IMR-90 (cell line): ENCODE results near the gene CDC20B. TPM values are rescaled to one million over a fixed set of nuclear protein-coding genes. Genes with fewer than 3 reads are reported as not detected.

Experiments used
- ATAC-seq: fragments of 200-7000 bp; cut with Tn5 transposase; 2 replicates; pipeline ENCODE4 v1.9.1; 2020; ENCODE audit warnings: low read depth, mild to moderate bottlenecking, moderate library complexity
- BruUV-seq: library from RNA; stranded (reverse); fragments of 400-500 nt; replicated peaks from 2 replicates; lab custom pipeline; 2021; lab: Mats Ljungman, UMichigan
- CTCF ChIA-PET: fragments of 300-600 bp; formaldehyde crosslinking; extraction: SDS; loops from one replicate; lab custom pipeline; 2021; ENCODE audit warnings: antibody characterized with exemption; lab: Yijun Ruan, JAX
- POLR2A ChIA-PET: fragments of 300-600 bp; sonication (Branson Sonifier 250); formaldehyde crosslinking; loops from one replicate; lab custom pipeline; 2022; ENCODE audit warnings: antibody characterized with exemption; ENCODE audit not compliant: unreplicated experiment; lab: Charles Lee
- DNase-seq: peaks from one replicate; pipeline ENCODE4 v3.0.0; 2013
- H2AFZ ChIP-seq: replicated peaks from 2 replicates; pipeline ENCODE3; 2013; ENCODE audit warnings: low read length, mild to moderate bottlenecking; ENCODE audit not compliant: poor library complexity
- H2AK5ac ChIP-seq: 2 replicates; pipeline ENCODE4 v1.6.1; 2013; ENCODE audit warnings: low read depth, low read length, inconsistent platforms
- H2AK9ac ChIP-seq: replicated peaks from 2 replicates; pipeline ENCODE3; 2013; ENCODE audit warnings: mild to moderate bottlenecking, low read depth, low read length, moderate library complexity; ENCODE audit not compliant: poor library complexity
- H2BK120ac ChIP-seq: 2 replicates; pipeline ENCODE4 v1.6.1; 2013; ENCODE audit warnings: low read depth, low read length, inconsistent platforms
- H2BK15ac ChIP-seq: 3 replicates; pipeline ENCODE4 v1.6.1; 2013; ENCODE audit warnings: low read depth, low read length, inconsistent platforms
- H2BK20ac ChIP-seq: 2 replicates; pipeline ENCODE4 v1.6.1; 2013; ENCODE audit warnings: low read depth, mild to moderate bottlenecking, inconsistent platforms, low read length, moderate library complexity
- H2BK5ac ChIP-seq: 2 replicates; pipeline ENCODE4 v1.6.1; 2013; ENCODE audit warnings: mild to moderate bottlenecking, low read depth, low read length, inconsistent platforms; ENCODE audit not compliant: poor library complexity, severe bottlenecking
- H3K14ac ChIP-seq: replicated peaks from 2 replicates; pipeline ENCODE4 v1.6.1; 2013; ENCODE audit warnings: low read depth, low read length, inconsistent platforms
- H3K18ac ChIP-seq: 2 replicates; pipeline ENCODE4 v1.6.1; 2013; ENCODE audit warnings: low read depth, low read length, control low read depth
- H3K23ac ChIP-seq: 2 replicates; pipeline ENCODE4 v1.6.1; 2013; ENCODE audit warnings: low read depth, low read length, inconsistent platforms
- H3K27ac ChIP-seq: 2 replicates; pipeline ENCODE4 v1.5.1; 2013; ENCODE audit warnings: mild to moderate bottlenecking, control low read depth, low read length; ENCODE audit not compliant: insufficient read depth
- H3K27me3 ChIP-seq: 2 replicates; pipeline ENCODE4 v1.6.1; 2013; ENCODE audit warnings: low read length; ENCODE audit not compliant: control insufficient read depth, insufficient read depth
- H3K36me3 ChIP-seq: 2 replicates; pipeline ENCODE4 v1.6.1; 2013; ENCODE audit warnings: low read length, mixed read lengths; ENCODE audit not compliant: control insufficient read depth, insufficient read depth
- H3K4ac ChIP-seq: 2 replicates; pipeline ENCODE4 v1.6.1; 2013; ENCODE audit warnings: low read depth, low read length, inconsistent platforms
- H3K4me1 ChIP-seq: 2 replicates; pipeline ENCODE4 v1.6.1; 2013; ENCODE audit warnings: low read length, mixed read lengths; ENCODE audit not compliant: control insufficient read depth, insufficient read depth
- H3K4me2 ChIP-seq: 2 replicates; pipeline ENCODE4 v1.6.1; 2013; ENCODE audit warnings: low read depth, mild to moderate bottlenecking, control low read depth, low read length, moderate library complexity
- H3K4me3 ChIP-seq: 2 replicates; pipeline ENCODE4 v1.5.1; 2013; ENCODE audit warnings: low read depth, mild to moderate bottlenecking, control low read depth, low read length, moderate library complexity; ENCODE audit not compliant: insufficient read depth
- H3K56ac ChIP-seq: 2 replicates; pipeline ENCODE4 v1.6.1; 2013; ENCODE audit warnings: low read length, inconsistent platforms; ENCODE audit not compliant: insufficient read depth; ENCODE audit errors: extremely low read depth
- H3K79me1 ChIP-seq, 2 experiments: 2 replicates each; pipeline ENCODE4 v1.6.1; 2013; ENCODE audit warnings: low read length in 2 of 2, inconsistent platforms in 1 of 2, low read depth in 1 of 2
- H3K9ac ChIP-seq: 2 replicates; pipeline ENCODE4 v1.6.1; 2013; ENCODE audit warnings: low read depth, low read length, control low read depth
- H3K9me1 ChIP-seq: 2 replicates; pipeline ENCODE4 v1.6.1; 2013; ENCODE audit warnings: low read length, inconsistent platforms; ENCODE audit not compliant: insufficient read depth
- H3K9me3 ChIP-seq: 2 replicates; pipeline ENCODE4 v1.6.1; 2013; ENCODE audit warnings: low read length; ENCODE audit not compliant: control insufficient read depth, insufficient read depth
- H4K20me1 ChIP-seq: 2 replicates; pipeline ENCODE4 v1.6.1; 2013; ENCODE audit warnings: low read length, inconsistent platforms; ENCODE audit not compliant: insufficient read depth
- H4K5ac ChIP-seq: 2 replicates; pipeline ENCODE4 v1.6.1; 2013; ENCODE audit warnings: mild to moderate bottlenecking, low read depth, low read length, control low read depth
- H4K8ac ChIP-seq, 2 experiments: 2 replicates each; pipeline ENCODE4 v1.6.1; 2013; ENCODE audit warnings: low read depth in 2 of 2, low read length in 2 of 2, control low read depth in 1 of 2, inconsistent platforms in 1 of 2
- H4K91ac ChIP-seq: 2 replicates; pipeline ENCODE4 v1.6.1; 2013; ENCODE audit warnings: low read depth, low read length, inconsistent platforms; ENCODE audit not compliant: insufficient read depth
- BHLHE40 ChIP-seq: fragments of 150-350 bp; IDR thresholded peaks from 2 replicates; pipeline ENCODE4 v1.6.1; 2016; ENCODE audit warnings: mild to moderate bottlenecking, low read depth, low read length
- CEBPB ChIP-seq: IDR thresholded peaks from 2 replicates; pipeline ENCODE4 v1.6.1; 2012; ENCODE audit warnings: low read depth, low read length, improper control_type of control experiment
- CHD1 ChIP-seq: IDR thresholded peaks from 2 replicates; pipeline ENCODE4 v1.6.1; 2012; ENCODE audit warnings: low read depth, low read length, improper control_type of control experiment
- FOS ChIP-seq: fragments of 150-350 bp; IDR thresholded peaks from 2 replicates; pipeline ENCODE4 v1.6.1; 2016; ENCODE audit warnings: low read depth, low read length
- MXI1 ChIP-seq: IDR thresholded peaks from 2 replicates; pipeline ENCODE4 v1.6.1; 2012; ENCODE audit warnings: low read depth, mild to moderate bottlenecking, low read length, moderate library complexity, borderline replicate concordance
- NFE2L2 ChIP-seq: fragments of 150-350 bp; IDR thresholded peaks from 2 replicates; pipeline ENCODE4 v1.6.1; 2016; ENCODE audit warnings: low read depth, mild to moderate bottlenecking, low read length
- POLR2A ChIP-seq: IDR thresholded peaks from 2 replicates; pipeline ENCODE4 v1.6.1; 2012; ENCODE audit warnings: mild to moderate bottlenecking, low read depth, low read length
- RCOR1 ChIP-seq: IDR thresholded peaks from 2 replicates; pipeline ENCODE4 v1.6.1; 2012; ENCODE audit warnings: mild to moderate bottlenecking, low read length, improper control_type of control experiment; ENCODE audit not compliant: insufficient replicate concordance
- RFX5 ChIP-seq: IDR thresholded peaks from 2 replicates; pipeline ENCODE4 v1.8.0; 2012; ENCODE audit warnings: low read depth, mild to moderate bottlenecking, low read length, moderate library complexity
- SMC3 ChIP-seq: fragments of 150-350 bp; IDR thresholded peaks from 2 replicates; pipeline ENCODE4 v1.6.1; 2016; ENCODE audit warnings: low read depth, mild to moderate bottlenecking, antibody characterized with exemption, low read length, moderate library complexity
- WGBS, 2 experiments: methylation state at CpG; one replicate each; pipeline versions ENCODE4 v1.1.5 to v1.1.7; 2013; ENCODE audit warnings: missing lambda C conversion rate in 2 of 2; ENCODE audit not compliant: insufficient read length in 1 of 2; ENCODE audit errors: extremely low coverage in 2 of 2; 5-methylcytosine and 5-hydroxymethylcytosine counted together
- dilution Hi-C: fragments of 300-500 bp; cut with HindIII; formaldehyde crosslinking; loops from one replicate; pipeline ENCODE4 v1.14.3; 2018; ENCODE audit warnings: low sequenced_read_pairs; ENCODE audit not compliant: unreplicated experiment
- in situ Hi-C: fragments of 300-500 bp; cut with MboI; formaldehyde crosslinking; loops from 3 replicates; pipeline ENCODE4 v1.14.3; 2019; ENCODE audit warnings: low sequenced_read_pairs, inconsistent platforms, mixed read lengths
- intact Hi-C: fragments of 100-400 bp; cut with micrococcal nuclease; formaldehyde crosslinking; loops from 2 replicates; pipeline ENCODE4 v1.10.0; 2022
- polyA plus RNA-seq, 3 experiments: library from polyadenylated mRNA; depleted of rRNA; stranded (reverse); fragments of >200 nt; gene quantifications; 2 replicates each; pipeline ENCODE4 v1.2.3, GENCODE V29; 2012; ENCODE audit warnings: low replicate concordance in 1 of 3
- total RNA-seq: library from RNA; depleted of rRNA; stranded (reverse); fragments of >200 nt; gene quantifications from 2 replicates; pipeline ENCODE4 v1.2.3, GENCODE V29; 2012
- TF ChIP-seq, protein P1 (sequence below): fragments of 150-350 bp; IDR thresholded peaks from 2 replicates; pipeline ENCODE4 v1.6.1; 2017; ENCODE audit warnings: mild to moderate bottlenecking, antibody characterized with exemption, low read length, low read depth
- TF ChIP-seq, protein P2 (sequence below): conservative IDR thresholded peaks from 2 replicates; pipeline ENCODE4 v1.5.1; 2012; ENCODE audit warnings: mild to moderate bottlenecking, low read depth, low read length, improper control_type of control experiment

The CDC20B gene
- total and polyA plus RNA-seq, 2 of the 4 experiments (the other 2 are of a cell fraction) = not detected

DNA sequence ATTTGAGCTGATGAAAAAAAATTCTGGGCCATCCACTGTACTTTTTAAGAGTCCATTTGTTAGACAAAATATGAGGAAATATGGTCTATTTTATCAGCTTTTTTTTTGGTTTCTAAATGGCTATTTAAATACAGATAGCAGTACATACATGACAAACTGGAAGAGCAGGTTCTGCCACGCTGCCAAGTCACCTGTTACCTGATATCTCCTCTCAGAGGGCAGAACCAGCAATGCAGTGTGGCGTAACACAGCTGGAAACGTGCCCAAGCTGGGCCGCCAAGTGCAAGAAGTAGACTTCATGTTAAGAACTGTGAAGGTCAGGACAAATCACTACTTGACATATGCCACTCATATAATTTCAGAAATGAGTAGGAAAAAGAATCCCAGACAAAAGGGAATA lies 46.0 kb upstream of the CDC20B start:
- Histone ChIP-seq H2BK15ac (no peak overlapping the region), H3K9ac (no peak overlapping the region), H2AFZ (no peak overlapping the region), H3K79me1 (no peaks in the 10 kb centered on the region), H3K14ac (no peak overlapping the region), H2BK5ac (no peak overlapping the region), H2AK9ac (no peak overlapping the region), H3K23ac (no peak overlapping the region), H3K9me3 (peaks cover 13% of the 10 kb centered on the region), H3K18ac (no peak overlapping the region), H3K56ac (no peak overlapping the region), H3K27me3 (peaks cover 72% of the 10 kb centered on the region), H4K8ac (no peak overlapping the region), H3K9me1 (no peaks in the 10 kb centered on the region), H4K91ac (no peak overlapping the region), H4K5ac (no peak overlapping the region), H2BK20ac (no peak overlapping the region), H3K36me3 (no peaks in the 10 kb centered on the region), H2AK5ac (no peak overlapping the region), H3K4me3 (no peak overlapping the region), H3K4ac (no peak overlapping the region), H3K4me1 (peaks cover 2% of the 10 kb centered on the region; the same call in 1 of the 2 replicates), H3K4me2 (no peak overlapping the region), H3K27ac (no peak overlapping the region), H4K20me1 (peaks cover 9% of the 10 kb centered on the region; the same call in 1 of the 2 replicates), H2BK120ac (no peak overlapping the region)
- dilution Hi-C loops (no loop called here), intact Hi-C loops (no loop called here), in situ Hi-C loops (no loop called here)
- POLR2A ChIA-PET = no interaction called here
- ATAC-seq (no peak), DNase-seq (no peak)
- CTCF ChIA-PET = interaction anchor here (0.9 kb wide), 1 partner anchor 9 kb away, joined by 3 read pairs; no protein-coding TSS in a partner anchor
- WGBS, 2 experiments = no CpG with 5 or more reads among the region's 4 CpGs
- BruUV-seq = no TSS peak
- no peak for TF ChIP-seq FOS
- no peak for TF ChIP-seq POLR2A
- no peak for TF ChIP-seq MXI1
- TF ChIP-seq RFX5 = no peak
- no peak for TF ChIP-seq SMC3
- no peak for TF ChIP-seq CEBPB
- TF ChIP-seq, protein P1, sequence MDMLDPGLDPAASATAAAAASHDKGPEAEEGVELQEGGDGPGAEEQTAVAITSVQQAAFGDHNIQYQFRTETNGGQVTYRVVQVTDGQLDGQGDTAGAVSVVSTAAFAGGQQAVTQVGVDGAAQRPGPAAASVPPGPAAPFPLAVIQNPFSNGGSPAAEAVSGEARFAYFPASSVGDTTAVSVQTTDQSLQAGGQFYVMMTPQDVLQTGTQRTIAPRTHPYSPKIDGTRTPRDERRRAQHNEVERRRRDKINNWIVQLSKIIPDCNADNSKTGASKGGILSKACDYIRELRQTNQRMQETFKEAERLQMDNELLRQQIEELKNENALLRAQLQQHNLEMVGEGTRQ = no peak
- no peak for TF ChIP-seq RCOR1
- no peak for TF ChIP-seq CHD1
- TF ChIP-seq, protein P2, sequence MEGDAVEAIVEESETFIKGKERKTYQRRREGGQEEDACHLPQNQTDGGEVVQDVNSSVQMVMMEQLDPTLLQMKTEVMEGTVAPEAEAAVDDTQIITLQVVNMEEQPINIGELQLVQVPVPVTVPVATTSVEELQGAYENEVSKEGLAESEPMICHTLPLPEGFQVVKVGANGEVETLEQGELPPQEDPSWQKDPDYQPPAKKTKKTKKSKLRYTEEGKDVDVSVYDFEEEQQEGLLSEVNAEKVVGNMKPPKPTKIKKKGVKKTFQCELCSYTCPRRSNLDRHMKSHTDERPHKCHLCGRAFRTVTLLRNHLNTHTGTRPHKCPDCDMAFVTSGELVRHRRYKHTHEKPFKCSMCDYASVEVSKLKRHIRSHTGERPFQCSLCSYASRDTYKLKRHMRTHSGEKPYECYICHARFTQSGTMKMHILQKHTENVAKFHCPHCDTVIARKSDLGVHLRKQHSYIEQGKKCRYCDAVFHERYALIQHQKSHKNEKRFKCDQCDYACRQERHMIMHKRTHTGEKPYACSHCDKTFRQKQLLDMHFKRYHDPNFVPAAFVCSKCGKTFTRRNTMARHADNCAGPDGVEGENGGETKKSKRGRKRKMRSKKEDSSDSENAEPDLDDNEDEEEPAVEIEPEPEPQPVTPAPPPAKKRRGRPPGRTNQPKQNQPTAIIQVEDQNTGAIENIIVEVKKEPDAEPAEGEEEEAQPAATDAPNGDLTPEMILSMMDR = no peak
- TF ChIP-seq NFE2L2 = no peak
- TF ChIP-seq BHLHE40 = no peak
